Lung (tissue), 12 donors: ENCODE measurements around the gene COX20. TPM values are rescaled to one million over a fixed set of nuclear protein-coding genes. Genes with fewer than 3 reads are reported as not detected.
"Not testable (repeated sequence)": the region's sequence is repeated elsewhere in the genome, so short reads cannot be mapped to it uniquely, and the experiment has no call there.

Experiments used
- ATAC-seq: fragments of 200-7000 bp; cut with Tn5 transposase; one replicate; pipeline ENCODE4 v1.9.1; 2020; ENCODE audit warnings: moderate number of reproducible peaks; ENCODE audit not compliant: insufficient read depth, low FRiP score
- DNase-seq, 3 donors: peaks; one replicate each; pipeline ENCODE4 v3.0.0-alpha.2; 2013 to 2017
- H3K27ac ChIP-seq, 2 donors: one replicate each; pipeline ENCODE4 v1.5.1; 2013; ENCODE audit warnings: mild to moderate bottlenecking in 2 of 2, moderate library complexity in 2 of 2, control low read depth in 1 of 2, inconsistent platforms in 1 of 2, low read depth in 1 of 2, low read length in 1 of 2
- H3K27me3 ChIP-seq, 3 donors: one replicate each; pipeline ENCODE4 v1.5.1; 2013; ENCODE audit warnings: low read length in 2 of 3; ENCODE audit not compliant: control insufficient read depth in 3 of 3, insufficient read depth in 3 of 3
- H3K36me3 ChIP-seq, 4 donors: one replicate each; pipeline ENCODE4 v1.5.1; 2013; ENCODE audit warnings: low read length in 4 of 4, mild to moderate bottlenecking in 1 of 4, moderate library complexity in 1 of 4; ENCODE audit not compliant: control insufficient read depth in 4 of 4, insufficient read depth in 4 of 4
- H3K4me1 ChIP-seq, 5 donors: one replicate each; pipeline ENCODE4 v1.5.1; 2013; ENCODE audit warnings: low read length in 5 of 5, mild to moderate bottlenecking in 2 of 5, moderate library complexity in 1 of 5; ENCODE audit not compliant: control insufficient read depth in 5 of 5, insufficient read depth in 5 of 5
- H3K4me3 ChIP-seq: one replicate; pipeline ENCODE4 v1.5.1; 2013; ENCODE audit warnings: mild to moderate bottlenecking, control low read depth, moderate library complexity
- H3K9ac ChIP-seq, 2 donors: one replicate each; pipeline ENCODE4 v1.5.1; 2013; ENCODE audit warnings: low read length in 2 of 2, control low read depth in 1 of 2; ENCODE audit not compliant: insufficient read depth in 1 of 2
- H3K9me3 ChIP-seq, 4 donors: one replicate each; pipeline ENCODE4 v1.5.1; 2013; ENCODE audit warnings: low read length in 3 of 4, mild to moderate bottlenecking in 1 of 4, moderate library complexity in 1 of 4; ENCODE audit not compliant: control insufficient read depth in 4 of 4, insufficient read depth in 3 of 4
- WGBS, 2 donors: extraction: QIAGEN DNeasy Blood & Tissue Kit; methylation state at CpG; one replicate each; pipeline ENCODE4 v1.1.7; 2013; 5-methylcytosine and 5-hydroxymethylcytosine counted together
- polyA plus RNA-seq, 2 donors: library from polyadenylated mRNA; stranded (reverse); fragments of 200-250 nt; gene quantifications; one replicate each; pipeline ENCODE4 v1.2.1, GENCODE V29; 2013
- total RNA-seq, 2 donors: library from RNA; depleted of rRNA in 1 of 2; stranded (reverse); fragments of >200 nt in 1 of 2; gene quantifications; one replicate each; pipeline ENCODE4 v1.2.1, GENCODE V29; 2014 to 2021
- TF ChIP-seq, protein P1 (sequence below): IDR thresholded peaks from 2 replicates; pipeline ENCODE4 v1.5.1; 2012; ENCODE audit warnings: mild to moderate bottlenecking; ENCODE audit errors: control extremely low read depth, extremely low read depth
- donor health status: control.
- donor health status: control.
- donor health status: Bipolar disorder and iron deficiency.
- donor health status: healthy.
- donor health status: DM: yes; HTN: yes; CAD: no.

Gene COX20
- total and polyA plus RNA-seq, 4 donors = 23.4 to 53.2 (median 31.3) TPM

DNA sequence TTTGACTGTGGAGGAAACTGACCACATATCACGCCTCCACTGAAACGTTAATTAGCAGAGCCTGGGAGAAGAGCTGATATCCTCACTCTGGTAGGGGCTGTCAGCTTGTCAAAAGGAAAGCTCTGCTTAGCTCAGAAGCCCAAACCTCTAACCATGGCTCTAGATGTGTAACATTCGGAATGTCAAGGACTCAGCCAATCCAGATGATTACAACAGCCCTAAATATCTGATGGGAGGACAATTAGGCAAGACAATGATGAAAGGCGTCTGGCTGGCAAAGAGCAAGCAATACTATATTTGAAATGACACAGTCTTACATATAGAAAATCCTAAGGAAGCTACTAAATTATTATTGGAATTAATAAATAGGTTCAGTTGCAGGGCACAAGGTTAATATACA lies 45.7 kb upstream of the COX20 start:
- Histone ChIP-seq H3K9me3 (no peaks in the 10 kb centered on the region), H3K9ac (no peak overlapping the region), H3K4me3 (no peak overlapping the region), H3K27ac (no peak overlapping the region), H3K36me3 (no peaks in the 10 kb centered on the region), H3K27me3 (no peaks in the 10 kb centered on the region), H3K4me1 (peaks cover 0 to 7% (median 0%) of the 10 kb centered on the region in 5 donors)
- TF ChIP-seq, protein P1, sequence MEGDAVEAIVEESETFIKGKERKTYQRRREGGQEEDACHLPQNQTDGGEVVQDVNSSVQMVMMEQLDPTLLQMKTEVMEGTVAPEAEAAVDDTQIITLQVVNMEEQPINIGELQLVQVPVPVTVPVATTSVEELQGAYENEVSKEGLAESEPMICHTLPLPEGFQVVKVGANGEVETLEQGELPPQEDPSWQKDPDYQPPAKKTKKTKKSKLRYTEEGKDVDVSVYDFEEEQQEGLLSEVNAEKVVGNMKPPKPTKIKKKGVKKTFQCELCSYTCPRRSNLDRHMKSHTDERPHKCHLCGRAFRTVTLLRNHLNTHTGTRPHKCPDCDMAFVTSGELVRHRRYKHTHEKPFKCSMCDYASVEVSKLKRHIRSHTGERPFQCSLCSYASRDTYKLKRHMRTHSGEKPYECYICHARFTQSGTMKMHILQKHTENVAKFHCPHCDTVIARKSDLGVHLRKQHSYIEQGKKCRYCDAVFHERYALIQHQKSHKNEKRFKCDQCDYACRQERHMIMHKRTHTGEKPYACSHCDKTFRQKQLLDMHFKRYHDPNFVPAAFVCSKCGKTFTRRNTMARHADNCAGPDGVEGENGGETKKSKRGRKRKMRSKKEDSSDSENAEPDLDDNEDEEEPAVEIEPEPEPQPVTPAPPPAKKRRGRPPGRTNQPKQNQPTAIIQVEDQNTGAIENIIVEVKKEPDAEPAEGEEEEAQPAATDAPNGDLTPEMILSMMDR = no peak
- ATAC-seq = no peak
- peak in 1 of 3 donors; percentile 47 for DNase-seq
- WGBS, 2 donors = 72% methylated on average over 4 of the region's 4 CpGs

- H3K4me3 ChIP-seq = no peak overlapping the region
- H3K27ac ChIP-seq = no peak overlapping the region
- no peaks in the 10 kb centered on the region for H3K9me3 ChIP-seq
- DNase-seq = no peak
- 97 to 98% methylated on average over 3 of the region's 3 CpGs for WGBS, 2 donors
- H3K27me3 ChIP-seq = no peaks in the 10 kb centered on the region
- no peak for ATAC-seq
- TF ChIP-seq, protein P1 = no peak
- H3K4me1 ChIP-seq = peaks cover 0 to 7% (median 0%) of the 10 kb centered on the region in 5 donors
- H3K36me3 ChIP-seq = no peaks in the 10 kb centered on the region
- no peak overlapping the region for H3K9ac ChIP-seq
Observed at GRCh38 chr1:244791061-244791460, 44.4 kb upstream of the COX20 start.

DNA sequence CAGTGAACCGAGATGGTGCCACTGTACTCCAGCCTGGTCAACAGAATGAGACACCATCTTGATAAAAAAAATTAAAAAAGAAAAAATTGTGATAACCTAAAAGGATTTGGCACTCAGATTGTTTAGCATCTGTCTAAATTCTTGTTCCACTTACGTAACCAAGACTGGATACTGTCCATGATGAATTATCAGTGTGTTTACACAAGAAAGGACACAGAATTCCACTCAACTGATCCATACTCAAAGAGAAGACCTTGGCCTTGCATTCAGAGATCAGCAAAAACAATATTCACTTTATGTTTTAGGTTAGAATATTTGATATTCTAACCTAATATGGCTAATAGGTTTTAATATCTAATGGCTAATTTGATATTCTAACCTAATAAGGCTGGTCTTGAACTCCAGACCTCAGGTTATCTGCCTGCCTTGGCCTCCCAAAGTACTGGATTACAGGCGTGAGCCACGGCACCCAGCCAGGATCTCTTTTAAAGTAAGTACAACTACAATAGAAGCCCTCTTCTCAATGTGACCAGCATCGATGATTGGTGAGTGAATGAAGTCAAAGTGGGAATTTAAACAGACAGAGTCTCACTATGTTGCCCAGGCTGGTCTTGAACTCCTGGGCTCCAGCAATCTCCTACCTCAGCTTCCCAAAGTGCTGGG lies 43.1 kb upstream of the COX20 start:
- no peaks in the 10 kb centered on the region for H3K36me3 ChIP-seq
- H3K27me3 ChIP-seq = no peaks in the 10 kb centered on the region
- DNase-seq (no peak), ATAC-seq (no peak)
- no peak overlapping the region for H3K27ac ChIP-seq
- no peak overlapping the region for H3K4me3 ChIP-seq
- H3K9ac ChIP-seq = no peak overlapping the region
- H3K9me3 ChIP-seq = no peaks in the 10 kb centered on the region
- TF ChIP-seq, protein P1 = no peak
- WGBS, 2 donors = 83 to 86% methylated on average over 5 of the region's 5 CpGs
- H3K4me1 ChIP-seq = peaks cover 0 to 7% (median 0%) of the 10 kb centered on the region in 5 donors

DNA sequence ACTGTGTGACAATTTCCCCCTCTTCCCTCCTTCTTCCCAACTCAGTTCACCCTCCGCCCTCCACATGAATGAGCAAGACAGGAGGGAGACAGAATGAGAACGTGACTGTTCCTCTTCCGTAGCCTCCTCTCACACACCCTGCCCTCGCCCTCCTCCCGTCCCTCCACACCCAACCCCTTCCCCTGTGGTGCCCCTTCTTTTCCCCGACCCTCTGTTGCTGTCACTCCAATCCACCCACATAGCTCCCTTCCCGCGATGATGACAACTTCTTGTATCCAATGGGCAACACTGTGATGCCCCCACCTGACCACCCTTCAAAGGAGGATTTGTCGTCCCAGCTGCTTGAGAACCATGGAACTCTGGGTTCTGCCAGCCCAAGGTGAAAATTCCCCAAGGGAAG lies 41.4 kb upstream of the COX20 start:
- 91 to 94% methylated on average over 9 of the region's 9 CpGs for WGBS, 2 donors
- no peaks in the 10 kb centered on the region for H3K36me3 ChIP-seq
- no peaks in the 10 kb centered on the region for H3K27me3 ChIP-seq
- no peak for DNase-seq
- no peak overlapping the region for H3K4me3 ChIP-seq
- no peak for ATAC-seq
- no peaks in the 10 kb centered on the region for H3K9me3 ChIP-seq
- H3K4me1 ChIP-seq = peaks cover 0 to 7% (median 0%) of the 10 kb centered on the region in 5 donors
- no peak overlapping the region for H3K9ac ChIP-seq
- no peak overlapping the region for H3K27ac ChIP-seq
- TF ChIP-seq, protein P1 = no peak

- ATAC-seq, H3K4me3 ChIP-seq, H3K4me1 ChIP-seq, H3K9me3 ChIP-seq, H3K27ac ChIP-seq, H3K9ac ChIP-seq, DNase-seq, H3K27me3 ChIP-seq, H3K36me3 ChIP-seq: not testable (repeated sequence)
- 90 to 96% methylated on average over 6 of the region's 6 CpGs for WGBS, 2 donors
Observed at GRCh38 chr1:244794516-244794915, 40.9 kb upstream of the COX20 start.
